HG03196 (cell line): ENCODE data around the gene TRABD2A.
A peak's percentile ranks its signal among the peaks of the same experiment; 100 is the strongest.
"Not testable (repeated sequence)": the region's sequence is repeated elsewhere in the genome, so short reads cannot be mapped to it uniquely, and the experiment has no call there.

ENCODE experiments used
- ATAC-seq: cut with Tn5 transposase; IDR thresholded peaks from one replicate; pipeline ENCODE4 v1.9.1; 2021; ENCODE audit not compliant: unreplicated experiment

The TRABD2A gene

GRCh38 chr2:84880645-84881521 lies at the start of gene TRABD2A:
TRABD2A (minus strand) TSS chr2:84881084; CDS start chr2:84881039, 45 bp downstream.
- ATAC-seq: no peak

- ATAC-seq: no peak
Observed at GRCh38 chr2:84927275-84927627, 46.4 kb upstream of the TRABD2A start.

- ATAC-seq: peak; percentile 81
Observed at GRCh38 chr2:84925724-84926376, 45.0 kb upstream of the TRABD2A start.

- no peak for ATAC-seq
Observed at GRCh38 chr2:84925336-84925723, 44.4 kb upstream of the TRABD2A start.

- ATAC-seq: peak; percentile 18
Observed at GRCh38 chr2:84924173-84925106, 43.6 kb upstream of the TRABD2A start.

GRCh38 chr2:84923009-84923408 lies 42.1 kb upstream of the TRABD2A start:
- no peak for ATAC-seq

GRCh38 chr2:84919885-84920580 lies 39.1 kb upstream of the TRABD2A start:
- ATAC-seq: peak; percentile 52

GRCh38 chr2:84918430-84918829 lies 37.5 kb upstream of the TRABD2A start:
- no peak for ATAC-seq

- ATAC-seq: not testable (repeated sequence)
Observed at GRCh38 chr2:84917821-84918220, 36.9 kb upstream of the TRABD2A start.

GRCh38 chr2:84915675-84916074 lies 34.8 kb upstream of the TRABD2A start:
- ATAC-seq: not testable (repeated sequence)

GRCh38 chr2:84914334-84914733 lies 33.5 kb upstream of the TRABD2A start:
- no peak for ATAC-seq

- no peak for ATAC-seq
Observed at GRCh38 chr2:84912984-84913383, 32.1 kb upstream of the TRABD2A start.

GRCh38 chr2:84911135-84911678 lies 30.3 kb upstream of the TRABD2A start:
- no peak for ATAC-seq

- no peak for ATAC-seq
Observed at GRCh38 chr2:84908948-84909713, 28.2 kb upstream of the TRABD2A start.

GRCh38 chr2:84906900-84907714 lies 26.2 kb upstream of the TRABD2A start:
- ATAC-seq: peak; percentile 44

GRCh38 chr2:84906108-84906899 lies 25.4 kb upstream of the TRABD2A start:
- ATAC-seq: peak; percentile 20

- ATAC-seq: peak; percentile 63
Observed at GRCh38 chr2:84905181-84906107, 24.6 kb upstream of the TRABD2A start, which contains the start of gene TMSB10. TMSB10 (plus strand) TSS chr2:84905656.
